HEK293 (cell line): ENCODE data around the gene MIEF2.

Experiments
- GLI2 ChIP-seq: fragments of 450-650 bp; formaldehyde crosslinking; IDR thresholded peaks from 2 replicates; pipeline ENCODE4; 2017; ENCODE audit warnings: missing biosample characterization, missing genetic modification characterization, low read depth, borderline replicate concordance
- IKZF3 ChIP-seq: fragments of 450-650 bp; IDR thresholded peaks from 2 replicates; pipeline ENCODE4 v1.5.0; 2018; ENCODE audit warnings: missing biosample characterization, mild to moderate bottlenecking, missing genetic modification characterization, moderate library complexity
- MEIS1 ChIP-seq: sonication (generic); formaldehyde crosslinking; IDR thresholded peaks from 2 replicates; pipeline ENCODE4 v1.8.1; 2022; ENCODE audit warnings: missing genetic modification reagents, mild to moderate bottlenecking, borderline replicate concordance
- MYNN ChIP-seq: fragments of 450-650 bp; formaldehyde crosslinking; IDR thresholded peaks from 2 replicates; pipeline ENCODE4 v1.5.1; 2016; ENCODE audit warnings: missing biosample characterization, missing genetic modification characterization, borderline replicate concordance
- PRDM10 ChIP-seq: fragments of 450-650 bp; formaldehyde crosslinking; IDR thresholded peaks from 2 replicates; pipeline ENCODE4 v1.5.1; 2016; ENCODE audit warnings: missing biosample characterization, missing genetic modification characterization
- PRDM4 ChIP-seq: fragments of 450-650 bp; formaldehyde crosslinking; IDR thresholded peaks from 2 replicates; pipeline ENCODE4 v1.5.1; 2017; ENCODE audit warnings: missing biosample characterization, missing genetic modification characterization
- SCRT1 ChIP-seq: fragments of 450-650 bp; formaldehyde crosslinking; IDR thresholded peaks from 2 replicates; pipeline ENCODE4 v1.5.1; 2016; ENCODE audit warnings: missing biosample characterization, missing genetic modification characterization, borderline replicate concordance
- YY2 ChIP-seq: fragments of 450-650 bp; formaldehyde crosslinking; IDR thresholded peaks from 2 replicates; pipeline ENCODE4 v1.5.1; 2016; ENCODE audit warnings: missing biosample characterization, missing genetic modification characterization
- ZBTB10 ChIP-seq: fragments of 450-650 bp; formaldehyde crosslinking; IDR thresholded peaks from 2 replicates; pipeline ENCODE4 v1.5.1; 2016; ENCODE audit warnings: missing biosample characterization, missing genetic modification characterization
- ZBTB17 ChIP-seq: fragments of 450-650 bp; formaldehyde crosslinking; IDR thresholded peaks from 2 replicates; pipeline ENCODE4 v1.5.1; 2016; ENCODE audit warnings: missing biosample characterization, missing genetic modification characterization
- ZNF140 ChIP-seq: fragments of 450-650 bp; formaldehyde crosslinking; IDR thresholded peaks from 2 replicates; pipeline ENCODE4 v1.5.1; 2016; ENCODE audit warnings: missing biosample characterization, missing genetic modification characterization
- ZNF18 ChIP-seq: fragments of 450-650 bp; formaldehyde crosslinking; IDR thresholded peaks from 2 replicates; pipeline ENCODE4 v1.5.1; 2016; ENCODE audit warnings: missing biosample characterization, missing genetic modification characterization
- ZNF202 ChIP-seq: fragments of 450-650 bp; formaldehyde crosslinking; IDR thresholded peaks from 2 replicates; pipeline ENCODE4 v1.5.1; 2016; ENCODE audit warnings: missing biosample characterization, missing genetic modification characterization, borderline replicate concordance
- ZNF26 ChIP-seq: fragments of 450-650 bp; formaldehyde crosslinking; IDR thresholded peaks from 2 replicates; pipeline ENCODE4 v1.5.1; 2016; ENCODE audit warnings: missing biosample characterization, missing genetic modification characterization
- ZNF274 ChIP-seq, 2 experiments: fragments of 200-500 bp in 1 of 2; fragments of 450-650 bp in 1 of 2; sonication (Bioruptor generic) in 1 of 2; formaldehyde crosslinking in 1 of 2; IDR thresholded peaks; 2 replicates each; pipeline versions ENCODE4 v1.5.1 to v1.6.1; 2014 to 2016; ENCODE audit warnings: borderline replicate concordance in 1 of 2, inconsistent platforms in 1 of 2, low read length in 1 of 2, missing biosample characterization in 1 of 2, missing genetic modification characterization in 1 of 2
- ZNF280D ChIP-seq: fragments of 450-650 bp; formaldehyde crosslinking; IDR thresholded peaks from 2 replicates; pipeline ENCODE4 v1.5.1; 2016; ENCODE audit warnings: missing biosample characterization, missing genetic modification characterization
- ZNF514 ChIP-seq: fragments of 450-650 bp; formaldehyde crosslinking; IDR thresholded peaks from 2 replicates; pipeline ENCODE4 v1.5.1; 2016; ENCODE audit warnings: missing biosample characterization, missing genetic modification characterization
- ZNF529 ChIP-seq: fragments of 450-650 bp; formaldehyde crosslinking; IDR thresholded peaks from 2 replicates; pipeline ENCODE4 v1.5.1; 2017; ENCODE audit warnings: missing genetic modification characterization, missing biosample characterization; ENCODE audit not compliant: insufficient replicate concordance
- ZNF660 ChIP-seq: fragments of 450-650 bp; IDR thresholded peaks from 2 replicates; pipeline ENCODE4 v1.5.1; 2018; ENCODE audit warnings: missing biosample characterization, mild to moderate bottlenecking, missing genetic modification characterization
- ZNF777 ChIP-seq: fragments of 450-650 bp; formaldehyde crosslinking; IDR thresholded peaks from 2 replicates; pipeline ENCODE4 v1.5.1; 2017; ENCODE audit warnings: missing biosample characterization, missing genetic modification characterization, borderline replicate concordance
- ZXDB ChIP-seq: fragments of 450-650 bp; formaldehyde crosslinking; IDR thresholded peaks from 2 replicates; pipeline ENCODE4 v1.5.1; 2016; ENCODE audit warnings: missing biosample characterization, missing genetic modification characterization

The MIEF2 gene

GRCh38 chr17:18314731-18315561 is 54.5 kb downstream of the MIEF2 start, which contains the start of the genes SMCR8 and TOP3A (continued):
- TF ChIP-seq ZNF280D (no peak), MEIS1 (no peak), SCRT1 (tag by site-specific recombination) (no peak), IKZF3 (no peak), GLI2 (tag by site-specific recombination) (no peak), ZNF777 (tag by site-specific recombination) (peak; percentile 95), ZNF140 (tag by site-specific recombination) (no peak), PRDM10 (peak; percentile 80), ZNF514 (tag by site-specific recombination) (no peak), PRDM4 (tag by site-specific recombination) (peak; percentile 82), ZNF274 (IDR thresholded peaks at IDR 0.05; ENCODE audit: low read length) (no peak), ZNF274 (tag by site-specific recombination; IDR thresholded peaks at IDR 0.05; ENCODE audit: borderline replicate concordance) (no peak), ZNF26 (tag by site-specific recombination) (no peak), ZNF202 (tag by site-specific recombination) (no peak), ZNF18 (no peak), ZNF529 (no peak), YY2 (tag by site-specific recombination) (peak; percentile 93), ZBTB17 (tag by site-specific recombination) (peak; percentile 99), ZXDB (tag by site-specific recombination) (peak; percentile 83), ZNF660 (tag by site-specific recombination) (peak; percentile 66; the same call in 1 of the 2 replicates), ZBTB10 (no peak; the same call in 1 of the 2 replicates), MYNN (no peak)
